ENCODE data around the gene FBRS.
"Not testable (repeated sequence)": the region's sequence is repeated elsewhere in the genome, so short reads cannot be mapped to it uniquely, and the experiment has no call there.

Gene FBRS

DNA sequence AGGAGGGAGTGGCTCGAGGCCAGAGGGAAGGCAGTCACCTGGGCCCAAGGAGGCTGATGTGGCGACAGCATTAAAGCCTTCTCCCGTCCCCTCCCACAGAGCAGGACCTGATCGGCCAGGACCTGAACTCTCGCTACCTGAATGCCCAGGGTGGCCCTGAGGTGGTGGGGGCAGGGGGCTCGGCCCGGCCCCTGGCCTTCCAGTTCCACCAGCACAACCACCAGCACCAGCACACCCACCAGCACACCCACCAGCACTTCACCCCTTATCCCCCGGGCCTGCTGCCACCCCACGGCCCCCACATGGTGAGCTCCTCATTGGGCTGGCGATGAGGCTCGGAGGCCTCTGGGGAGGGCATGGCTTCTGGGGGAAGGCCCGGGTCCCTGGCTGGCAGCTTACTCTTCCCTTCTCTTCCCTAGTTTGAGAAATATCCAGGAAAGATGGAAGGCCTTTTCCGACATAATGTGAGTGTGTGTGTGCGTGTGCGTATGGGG lies 6.4 kb downstream of the FBRS start:
- DNase-seq (ENCODE audit: low read depth in 2 of 2): no peak

DNA sequence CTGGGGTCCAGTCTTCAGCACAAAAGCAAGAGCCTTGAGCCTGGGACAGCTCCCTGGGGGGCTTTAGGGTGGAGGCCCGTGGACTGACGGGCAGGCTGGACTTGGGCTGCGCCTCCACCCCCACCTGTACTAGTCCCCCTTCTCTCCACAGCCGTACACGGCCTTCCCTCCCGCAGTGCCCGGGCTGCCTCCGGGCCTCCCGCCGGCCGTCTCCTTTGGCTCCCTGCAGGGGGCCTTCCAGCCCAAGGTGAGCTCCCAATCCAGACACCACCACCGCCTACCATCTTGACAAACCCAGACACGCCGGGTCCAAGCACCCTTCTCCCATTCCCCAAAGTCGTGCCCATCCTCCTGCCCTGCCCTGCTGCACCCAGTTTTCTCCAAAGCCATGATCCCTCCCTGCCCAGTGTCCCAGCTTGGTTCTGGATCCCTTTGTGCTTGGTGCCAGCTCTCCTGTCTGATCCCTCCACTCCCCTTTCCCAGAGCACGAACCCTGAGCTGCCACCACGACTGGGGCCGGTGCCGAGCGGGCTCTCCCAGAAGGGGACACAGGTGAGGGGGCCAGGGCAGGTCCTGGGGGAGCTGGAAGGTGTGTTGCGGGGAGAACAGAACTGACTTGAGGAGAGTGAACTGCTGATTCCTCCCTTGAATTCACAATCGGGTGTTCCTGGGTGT lies 7.1 kb downstream of the FBRS start:
- DNase-seq (ENCODE audit: low read depth in 2 of 2): no peak

DNA sequence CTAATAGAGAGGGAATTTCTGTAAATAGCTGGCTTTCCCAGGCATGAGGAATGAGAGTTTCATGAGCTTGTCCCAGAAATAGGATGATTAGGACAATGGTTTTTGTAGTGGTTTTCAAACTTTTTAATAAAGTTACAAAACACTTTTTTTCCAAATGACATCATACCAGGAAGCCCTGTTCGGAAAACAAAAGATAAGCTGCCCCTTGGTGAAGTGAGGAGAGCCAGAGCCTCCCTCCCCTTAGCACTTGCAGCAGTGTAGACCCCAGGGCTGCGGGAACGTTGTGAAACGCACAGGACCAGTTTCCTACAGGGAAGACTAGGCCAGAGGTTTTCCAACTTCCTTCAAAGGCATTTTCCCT lies 7.6 kb downstream of the FBRS start:
- no peak for DNase-seq (ENCODE audit: low read depth in 2 of 2)

DNA sequence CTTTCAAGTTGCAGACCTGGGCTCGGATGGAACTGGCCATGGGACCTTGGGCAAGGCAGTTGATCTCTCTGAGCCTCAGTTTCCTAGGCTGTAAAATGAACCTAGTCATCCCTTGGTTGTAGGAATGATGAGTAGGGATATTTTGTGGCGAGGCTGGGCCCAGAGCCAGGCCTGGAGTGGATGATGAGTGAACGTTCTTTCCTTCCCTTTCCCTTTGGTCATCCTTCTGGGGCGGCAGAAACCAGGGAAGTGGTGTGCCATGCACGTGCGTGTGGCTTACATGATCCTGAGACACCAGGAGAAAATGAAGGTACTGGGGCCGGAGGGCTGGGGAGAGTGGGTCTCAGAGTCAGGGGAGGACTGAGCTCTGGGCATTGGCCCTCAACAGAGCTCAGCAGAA lies 8.4 kb downstream of the FBRS start:
- no peak for DNase-seq (ENCODE audit: low read depth in 2 of 2)

DNA sequence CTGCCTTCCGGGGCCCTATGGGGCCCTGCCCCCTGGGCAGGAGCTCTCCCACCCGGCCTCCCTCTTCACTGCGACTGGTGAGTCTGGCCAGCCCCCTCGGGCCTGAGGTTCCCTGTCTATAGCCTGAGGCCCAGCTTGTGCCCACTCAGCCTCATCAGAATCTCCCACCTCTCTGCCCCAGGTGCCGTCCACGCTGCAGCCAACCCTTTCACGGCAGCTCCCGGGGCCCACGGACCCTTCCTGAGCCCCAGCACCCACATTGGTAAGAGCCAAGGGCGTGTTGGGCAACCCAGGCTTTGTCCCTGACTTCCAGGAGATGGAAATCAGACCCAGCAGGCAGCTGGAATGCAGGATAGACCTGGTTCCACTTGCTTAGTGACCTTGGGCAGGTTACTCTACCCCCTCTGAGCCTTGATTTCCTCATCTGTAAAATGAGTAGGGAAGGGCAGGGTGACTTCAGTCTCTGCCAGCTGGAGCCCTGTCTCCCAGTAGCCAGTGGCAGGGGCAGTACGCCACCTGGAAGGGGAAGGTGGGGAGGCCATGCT lies 9.2 kb downstream of the FBRS start:
- no peak for DNase-seq (ENCODE audit: low read depth in 2 of 2)

DNA sequence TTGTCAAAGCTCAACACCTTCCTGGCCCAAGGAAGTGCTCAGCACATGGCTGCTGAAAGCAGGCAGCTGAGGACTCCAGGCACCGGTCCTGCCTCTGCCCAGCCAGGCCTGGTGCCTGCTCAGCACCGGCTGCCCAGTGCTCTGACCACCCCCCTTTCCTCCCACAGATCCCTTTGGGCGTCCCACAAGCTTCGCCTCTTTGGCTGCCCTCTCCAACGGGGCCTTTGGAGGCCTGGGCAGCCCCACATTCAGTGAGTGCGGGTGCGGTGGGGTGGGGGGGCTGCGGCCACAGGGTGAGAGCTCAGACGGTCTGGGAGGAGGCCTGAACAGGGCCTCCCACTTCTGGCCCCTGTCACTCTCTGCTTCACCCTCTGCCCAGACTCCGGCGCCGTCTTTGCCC lies 10.2 kb downstream of the FBRS start:
- DNase-seq (ENCODE audit: low read depth in 2 of 2): no peak

DNA sequence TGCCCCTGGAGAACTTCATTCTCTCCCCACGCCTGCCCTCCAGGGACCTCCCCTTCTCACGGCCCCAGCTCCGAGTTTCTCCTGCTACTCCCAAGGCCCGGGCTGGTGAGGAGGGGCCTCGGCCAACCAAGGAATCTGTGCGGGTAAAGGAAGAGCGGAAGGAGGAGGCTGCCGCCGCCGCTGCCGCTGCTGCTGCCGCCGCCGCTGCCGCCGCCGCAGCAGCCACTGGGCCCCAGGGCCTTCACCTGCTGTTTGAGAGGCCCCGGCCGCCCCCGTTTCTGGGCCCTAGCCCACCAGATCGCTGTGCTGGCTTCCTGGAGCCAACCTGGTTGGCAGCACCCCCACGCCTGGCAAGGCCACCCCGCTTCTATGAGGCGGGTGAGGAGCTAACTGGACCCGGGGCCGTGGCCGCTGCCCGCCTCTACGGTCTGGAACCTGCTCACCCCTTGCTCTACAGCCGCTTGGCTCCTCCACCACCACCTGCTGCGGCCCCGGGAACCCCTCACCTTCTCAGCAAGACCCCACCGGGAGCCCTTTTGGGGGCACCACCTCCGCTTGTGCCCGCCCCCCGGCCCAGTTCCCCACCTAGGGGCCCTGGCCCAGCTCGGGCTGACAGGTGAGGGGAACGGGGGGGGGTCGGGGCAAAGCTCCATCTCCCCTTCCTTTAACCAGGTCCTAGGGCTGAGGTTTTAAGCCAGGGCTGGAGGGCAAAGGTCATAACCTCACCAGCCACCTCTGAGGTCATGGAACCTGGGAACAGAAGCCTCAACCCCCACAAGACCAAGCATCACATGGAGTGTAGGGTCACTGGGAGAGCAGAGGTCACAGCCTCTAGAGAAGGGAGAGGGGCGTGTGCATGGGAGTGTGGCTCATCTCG lies 11.0 kb downstream of the FBRS start:
- DNase-seq (ENCODE audit: low read depth in 2 of 2): no peak

DNA sequence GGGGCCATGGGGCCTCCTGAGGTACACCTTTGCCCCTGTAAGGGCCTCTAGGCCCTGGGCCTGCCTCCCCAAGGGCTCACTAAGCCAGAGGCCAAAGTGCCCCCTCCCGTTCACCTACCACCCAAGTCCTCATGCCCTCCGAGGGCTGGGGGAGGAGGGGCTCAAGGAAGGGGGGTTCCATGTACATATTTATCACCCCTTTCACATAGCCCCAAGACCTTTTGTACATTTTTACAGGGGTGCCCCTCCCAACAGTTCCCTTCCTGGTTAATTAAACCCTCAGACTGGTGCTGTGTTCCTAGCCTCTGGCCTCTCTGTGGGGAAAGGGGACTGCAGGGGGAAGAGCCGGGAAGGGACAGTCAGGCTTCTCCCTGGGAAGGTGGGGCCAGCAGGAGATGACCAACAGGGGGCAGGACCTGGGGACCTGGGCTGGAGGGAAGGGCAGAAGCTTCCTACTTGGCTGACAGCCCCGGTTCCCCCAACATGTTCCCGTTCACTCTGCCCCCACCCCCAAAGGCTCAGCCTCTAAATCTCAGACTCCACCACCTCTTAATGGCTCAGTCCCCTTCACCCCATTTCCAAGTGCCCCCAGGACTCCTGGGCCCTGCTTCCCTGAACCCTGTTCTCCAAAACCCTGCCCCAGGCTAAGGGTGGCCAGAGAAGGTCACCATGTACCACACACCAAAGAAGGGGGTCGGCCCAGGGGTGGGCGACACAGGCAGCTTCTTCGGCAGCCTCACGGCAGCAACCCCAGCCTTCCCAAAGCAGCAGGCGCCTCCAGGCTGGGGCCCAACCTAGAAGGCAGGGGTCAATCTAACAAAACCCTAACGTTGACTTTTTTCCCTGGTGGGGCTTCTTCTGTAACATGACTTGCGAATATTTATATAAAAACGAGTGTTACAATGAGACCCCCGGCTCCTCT lies 11.9 kb downstream of the FBRS start:
- DNase-seq (ENCODE audit: low read depth in 2 of 2): no peak

DNA sequence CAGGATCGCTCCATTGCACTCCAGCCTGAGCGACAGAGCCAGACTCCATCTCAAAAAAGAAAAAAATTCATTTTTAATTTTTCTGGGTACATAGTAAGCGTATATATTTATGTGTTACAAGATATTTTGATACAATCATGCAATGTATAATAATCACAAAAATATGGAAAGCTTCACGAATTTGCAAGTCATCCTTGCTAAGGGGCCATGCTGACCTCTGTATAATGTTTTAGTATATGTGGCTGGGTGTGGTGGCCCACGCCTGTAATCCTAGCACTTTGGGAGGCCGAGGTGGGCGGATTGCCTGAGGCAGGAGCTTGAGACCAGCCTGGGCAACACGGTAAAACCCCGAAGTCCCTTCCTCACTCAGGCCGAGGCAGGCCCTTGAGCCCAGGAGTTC lies 16.9 kb downstream of the FBRS start:
- no peak for DNase-seq (ENCODE audit: low read depth in 2 of 2)

DNA sequence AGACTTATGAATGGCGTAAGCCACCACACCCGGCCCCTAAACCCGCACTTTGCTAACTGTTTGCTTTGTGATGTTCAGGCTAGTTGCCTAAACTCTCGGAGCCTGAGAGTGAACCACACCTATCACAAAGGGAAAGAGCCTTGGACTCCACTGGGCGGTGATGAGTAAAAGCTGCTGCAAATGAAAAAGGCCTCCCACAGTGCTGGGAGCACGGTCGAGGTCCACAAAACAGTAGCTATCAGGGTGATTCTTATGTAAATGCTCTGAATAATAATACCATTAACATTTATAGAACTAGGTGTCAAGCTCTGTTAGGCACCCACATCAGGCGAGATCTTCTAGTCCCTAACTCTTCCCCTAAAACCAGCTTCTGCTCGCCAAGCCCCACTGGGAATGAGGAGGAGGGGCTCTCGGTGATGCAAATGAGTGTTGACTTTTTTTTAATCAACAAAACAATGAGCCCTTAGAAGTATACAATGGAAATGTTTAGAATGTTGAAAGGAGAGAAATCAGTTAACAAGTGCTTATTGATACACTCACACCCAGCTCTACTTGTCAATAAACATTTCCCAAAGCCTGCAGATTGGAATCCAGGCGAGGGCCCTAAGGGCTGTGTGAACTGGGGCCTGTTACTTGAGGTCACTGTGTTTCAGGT lies 19.8 kb downstream of the FBRS start:
- no peak for DNase-seq (ENCODE audit: low read depth in 2 of 2)

DNA sequence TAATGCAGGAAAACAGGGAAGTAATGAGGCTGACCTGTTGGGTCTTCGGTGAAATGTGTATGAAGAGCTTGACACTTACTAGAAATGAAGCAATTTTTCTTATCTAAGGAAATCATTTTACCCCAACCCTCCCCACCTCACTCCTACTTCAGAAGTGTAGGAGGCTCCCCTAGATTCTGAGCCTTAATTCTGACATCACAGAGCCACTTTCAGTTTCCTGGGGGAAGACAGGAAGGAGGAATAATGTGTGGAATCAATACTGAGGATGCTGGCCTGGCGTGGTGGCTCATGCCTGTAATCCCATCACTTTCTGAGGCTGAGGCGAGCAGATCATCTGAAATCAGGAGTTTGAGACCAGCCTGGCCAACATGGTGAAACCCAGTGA lies 20.3 kb downstream of the FBRS start:
- no peak for DNase-seq (ENCODE audit: low read depth in 2 of 2)

DNA sequence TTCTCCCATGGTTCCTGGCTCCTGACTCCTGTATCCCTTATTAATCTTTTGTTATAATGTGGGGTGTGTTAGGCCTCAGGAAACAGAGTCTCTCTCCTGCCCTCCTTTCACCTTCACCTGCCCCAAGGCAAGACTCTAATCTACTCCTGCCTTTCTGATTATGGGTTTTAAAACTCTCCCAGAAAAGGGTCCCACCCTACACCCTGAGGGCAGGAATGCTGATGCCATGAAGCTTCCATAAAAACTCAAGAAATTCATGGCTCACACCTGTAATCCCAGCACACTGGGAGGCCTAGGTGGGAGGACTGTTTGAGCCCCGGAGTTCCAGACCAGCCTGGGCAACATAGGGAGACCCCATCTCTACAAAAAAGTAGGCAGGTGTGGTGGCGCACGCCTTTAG lies 22.1 kb downstream of the FBRS start:
- no peak for DNase-seq (ENCODE audit: low read depth in 2 of 2)

DNA sequence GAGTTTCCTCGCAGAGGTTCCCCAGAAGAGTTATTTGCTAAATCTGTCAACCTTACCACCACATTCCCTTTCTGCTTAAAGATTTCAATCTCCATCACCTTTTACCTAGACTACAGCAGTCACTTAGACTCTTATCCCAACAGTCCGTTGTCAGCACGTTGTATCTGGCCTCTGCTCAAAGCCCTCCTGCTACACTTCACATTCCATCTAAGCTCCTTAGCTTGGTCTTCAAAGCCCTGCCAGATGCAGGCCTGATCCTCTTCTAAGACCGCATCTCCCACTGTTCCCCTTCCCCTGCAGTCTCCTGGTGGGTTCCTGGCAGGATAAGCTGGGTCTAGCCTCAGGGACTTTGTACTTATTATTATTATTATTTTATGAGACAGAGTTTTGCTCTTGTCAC lies 30.5 kb downstream of the FBRS start:
- DNase-seq (ENCODE audit: low read depth in 2 of 2): no peak

DNA sequence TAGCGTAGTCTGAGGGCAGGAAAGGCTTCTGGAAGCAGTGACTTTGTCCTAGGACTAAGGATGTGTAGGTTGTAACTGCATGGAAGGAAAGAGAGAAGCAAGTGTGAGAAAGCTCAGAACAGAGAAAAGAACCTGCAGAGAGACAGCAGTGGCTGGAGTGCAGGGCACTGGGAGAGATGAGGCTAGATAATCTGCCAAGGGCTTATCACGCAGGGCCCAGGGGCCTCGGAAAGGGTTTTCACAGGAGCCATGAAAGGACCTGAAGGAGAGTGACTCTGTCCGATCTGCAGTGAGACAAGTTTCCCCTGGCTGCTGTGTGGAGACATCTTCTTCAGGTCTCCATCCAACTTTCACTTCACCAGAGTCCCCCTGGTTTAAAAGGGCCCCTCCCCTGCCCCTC lies 33.7 kb downstream of the FBRS start:
- DNase-seq (ENCODE audit: low read depth in 2 of 2): no peak

DNA sequence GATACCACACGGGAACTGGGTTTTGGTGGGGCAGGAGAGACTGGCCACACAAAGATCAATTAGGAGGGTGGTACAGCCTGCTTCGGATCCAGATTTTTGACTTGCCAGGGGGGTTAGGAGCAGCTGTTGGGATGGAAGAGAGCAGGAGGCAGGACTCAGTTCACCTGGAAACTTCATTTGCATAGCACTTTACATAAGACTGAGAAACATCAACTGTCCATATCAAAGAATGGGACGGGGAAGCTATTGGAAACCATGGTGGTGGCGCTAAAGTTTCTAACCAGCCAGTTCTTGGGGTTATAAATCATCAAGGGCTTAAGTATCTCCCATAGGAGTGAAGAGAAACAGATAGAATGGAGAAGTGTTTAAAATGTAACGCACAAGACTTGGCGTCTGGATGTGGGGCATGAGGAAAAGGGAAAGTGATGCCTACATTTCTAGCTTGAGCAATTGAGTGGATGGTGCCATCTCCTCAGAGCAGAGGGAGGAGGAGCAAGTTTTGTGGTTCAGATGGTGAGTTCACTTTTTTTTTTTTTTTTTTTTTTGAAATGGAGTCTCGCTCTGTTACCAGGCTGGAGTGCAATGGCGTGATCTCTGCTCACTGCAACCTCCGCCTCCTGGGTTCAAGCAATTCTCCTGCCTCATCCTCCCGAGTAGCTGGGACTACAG lies 34.3 kb downstream of the FBRS start:
- DNase-seq (ENCODE audit: low read depth in 2 of 2): no peak

DNA sequence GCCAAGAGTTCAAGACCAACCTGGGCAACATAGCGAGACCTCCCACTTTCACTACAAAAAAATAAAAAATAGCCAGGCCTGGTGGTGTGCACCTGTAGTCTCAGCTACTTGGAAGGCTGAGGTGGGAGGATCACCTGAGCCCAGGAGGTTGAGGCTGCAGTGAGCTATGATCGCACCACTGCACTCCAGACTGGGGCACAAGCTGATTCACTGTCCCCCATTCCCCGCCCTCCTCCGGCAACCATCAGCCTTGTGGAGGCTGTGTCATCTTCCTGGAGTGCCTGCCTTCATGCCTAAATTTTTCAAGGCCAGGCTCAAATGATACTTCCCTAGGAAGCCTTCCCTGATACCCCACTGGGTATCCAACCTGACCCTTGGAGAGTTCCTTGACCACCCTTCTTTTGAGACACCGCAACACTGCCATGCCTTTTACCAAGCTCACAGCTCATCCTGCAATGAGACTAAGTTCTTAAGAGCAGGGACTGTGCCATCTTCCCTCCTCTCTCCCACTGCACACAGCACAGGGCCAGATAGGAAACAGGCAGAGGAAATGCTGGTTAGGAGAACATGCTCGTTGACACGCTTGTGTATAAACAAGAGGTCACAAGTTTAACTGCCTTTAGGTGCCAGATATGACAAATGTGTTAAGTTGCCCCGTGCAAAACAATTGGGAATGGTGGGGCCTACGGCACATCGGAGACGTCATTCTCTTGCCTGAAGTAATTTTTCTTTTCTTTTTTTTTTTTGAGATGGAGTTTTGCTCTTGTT lies 36.9 kb downstream of the FBRS start:
- DNase-seq (ENCODE audit: low read depth in 2 of 2): no peak

DNA sequence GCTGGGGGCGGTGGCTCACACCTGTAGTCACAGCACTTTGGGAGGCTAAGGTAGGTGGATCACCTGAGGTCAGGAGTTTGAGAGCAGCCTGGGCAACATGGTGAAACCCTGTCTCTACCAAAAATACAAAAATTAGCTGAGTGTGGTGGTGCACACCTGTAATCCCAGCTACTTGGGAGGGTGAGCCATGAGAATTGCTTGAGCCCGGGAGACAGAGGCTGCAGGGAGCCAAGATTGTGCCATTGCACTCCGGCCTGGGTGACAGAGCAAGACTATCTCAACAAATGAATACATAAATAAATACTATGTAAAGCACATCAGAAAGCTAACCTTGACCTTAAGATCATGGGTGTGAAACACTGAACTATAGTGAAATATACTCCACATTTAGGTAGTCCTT lies 38.4 kb downstream of the FBRS start:
- not testable (repeated sequence) for DNase-seq (ENCODE audit: low read depth in 2 of 2)

DNA sequence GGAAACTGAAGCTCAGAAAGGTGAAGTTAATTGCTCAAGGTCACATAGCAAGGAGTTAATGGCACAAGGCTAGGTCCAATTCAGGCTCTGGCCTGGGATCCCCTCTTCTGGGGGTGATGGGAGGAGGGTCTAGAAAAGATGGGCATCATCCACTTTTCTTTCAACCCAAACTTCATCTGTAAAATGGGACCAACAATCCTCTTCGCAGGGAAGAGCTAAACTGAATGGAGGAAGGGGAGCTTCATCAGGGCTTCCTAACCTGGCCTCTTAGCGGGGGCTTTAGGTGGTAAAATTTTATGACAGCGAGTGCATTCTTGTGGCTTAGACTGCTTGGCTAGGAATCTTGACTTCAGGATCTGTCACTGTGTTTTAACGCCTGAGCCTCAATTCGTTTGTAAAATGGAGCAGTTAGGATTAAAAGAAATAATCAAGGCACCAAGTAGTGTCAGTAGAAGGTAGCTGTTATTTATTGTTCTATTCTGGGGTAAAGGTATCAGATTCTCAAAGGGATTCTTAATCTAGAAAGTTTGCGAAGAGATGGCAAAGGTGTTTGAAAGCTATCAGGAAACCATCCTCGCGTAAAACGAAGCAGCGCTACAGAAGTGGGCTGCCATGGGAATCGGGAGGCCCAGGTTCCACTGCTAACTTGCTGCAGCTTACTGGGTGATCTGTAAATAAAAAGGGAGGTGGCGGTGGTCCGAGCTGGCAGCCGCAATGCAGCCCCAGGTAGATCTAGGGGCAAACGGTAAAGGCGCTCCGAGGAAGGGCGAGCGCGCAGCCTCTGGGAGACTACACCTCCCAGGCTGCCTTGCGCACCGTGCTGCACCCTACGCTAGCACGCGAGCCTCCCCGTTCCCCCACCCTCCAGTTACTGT lies 39.3 kb downstream of the FBRS start:
- DNase-seq (ENCODE audit: low read depth in 2 of 2): no peak

DNA sequence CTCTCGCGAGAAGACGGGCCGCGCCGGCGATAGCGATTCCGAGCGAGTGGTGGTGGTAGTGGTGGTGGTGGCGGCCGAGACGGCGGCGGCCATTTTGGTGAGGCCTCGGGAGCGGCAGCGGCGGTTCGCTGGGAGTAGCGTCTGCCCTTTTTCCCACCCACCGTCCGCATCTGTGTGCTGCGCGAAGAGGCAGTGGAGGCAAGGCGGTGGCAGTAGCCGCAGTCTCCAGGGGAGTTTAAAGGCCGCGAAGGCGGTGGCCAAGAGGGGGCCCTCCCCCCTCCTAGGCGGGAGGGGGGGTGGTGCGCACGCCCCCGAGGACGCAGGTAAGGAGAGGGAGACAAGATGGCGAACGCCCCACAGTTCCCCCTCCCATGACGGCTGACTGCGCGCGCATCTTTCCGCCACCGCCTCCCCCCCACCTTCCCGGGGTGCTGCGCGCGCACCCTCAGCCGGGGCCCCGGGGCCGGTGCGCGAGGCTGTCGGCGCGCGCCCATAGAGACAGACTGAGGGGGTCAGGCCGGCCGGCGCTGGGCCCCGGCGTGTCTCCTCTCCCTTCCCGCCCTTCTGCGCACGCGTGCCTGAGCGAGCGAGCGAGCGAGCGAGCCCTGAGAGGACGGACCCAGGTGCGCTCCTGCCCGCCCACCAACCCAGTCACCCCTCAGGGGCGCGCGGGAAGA lies 40.0 kb downstream of the FBRS start:
- peak; percentile 93 to 94 for DNase-seq (ENCODE audit: low read depth in 2 of 2)

Data from fibroblast of skin of left biceps (primary cell).